ENCODE results near the gene SPSB1. TPM values are rescaled to one million over a fixed set of nuclear protein-coding genes. Genes with fewer than 3 reads are reported as not detected.

Gene SPSB1
- total and polyA plus RNA-seq, 2 experiments from 2014 or later: 2.4 to 6.8 TPM

DNA sequence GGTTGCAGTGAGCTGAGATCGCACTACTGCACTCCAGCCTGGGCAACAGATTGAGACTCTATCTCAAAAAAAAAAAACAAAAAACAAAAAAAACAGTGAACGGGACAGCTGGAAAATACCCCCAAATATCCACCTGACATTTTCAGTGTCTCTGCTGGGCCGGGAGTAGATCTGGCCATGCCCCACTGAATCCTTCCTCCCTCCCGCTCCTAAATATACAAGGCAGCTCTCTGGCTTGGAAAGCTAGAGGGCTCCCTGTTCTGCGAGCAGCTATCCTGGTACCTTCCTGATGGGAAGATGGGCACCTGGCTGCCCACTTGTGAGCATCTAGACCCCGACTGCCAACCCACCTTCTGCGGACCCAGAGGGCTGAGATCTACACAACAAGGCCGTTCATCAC, 21.4 kb downstream of the SPSB1 start:
- Histone ChIP-seq H3K9me2 (ENCODE audit: insufficient read depth) (no peaks in the 10 kb centered on the region), H2AFZ (no peak overlapping the region), H4K20me1 (replicated peaks; ENCODE audit: insufficient read depth) (no peaks in the 10 kb centered on the region), H3K27me3 (ENCODE audit: insufficient read depth) (no peaks in the 10 kb centered on the region), H3K4me2 (no peak overlapping the region), H3K36me3 (ENCODE audit: insufficient read depth) (no peaks in the 10 kb centered on the region), H3K79me2 (replicated peaks; ENCODE audit: insufficient read depth) (no peaks in the 10 kb centered on the region), H3K4me3 (no peak overlapping the region), H3K4me1 (ENCODE audit: insufficient read depth) (peaks cover under 1% of the 10 kb centered on the region; the same call in 1 of the 2 replicates), H3F3A (replicated peaks; ENCODE audit: low read depth) (no peaks in the 10 kb centered on the region), H3K27ac (ENCODE audit: low read depth) (no peak overlapping the region)
- Mint-ChIP-seq H3K9me3 (no peaks in the 10 kb centered on the region; the same call in 2 of the 3 replicates), H3K4me1 (peaks cover 12% of the 10 kb centered on the region), H3K27ac (no peak overlapping the region), H3K36me3 (ENCODE audit: low read depth) (no peaks in the 10 kb centered on the region), H3K4me3 (no peak overlapping the region), H3K27me3 (ENCODE audit: insufficient read depth, low read depth, poor library complexity) (peaks cover 10% of the 10 kb centered on the region)
- no peak for ATAC-seq
- TF ChIP-seq EZH2 (IDR thresholded peaks at IDR 0.05; ENCODE audit: low read depth, unreplicated experiment) (no peak), EZH2phosphoT487 (IDR thresholded peaks at IDR 0.05; ENCODE audit: unreplicated experiment) (no peak), STAT1 (IDR thresholded peaks at IDR 0.05; ENCODE audit: unreplicated experiment) (no peak), POLR2AphosphoS5 (IDR thresholded peaks at IDR 0.05; ENCODE audit: low read depth) (no peak)
- TF ChIP-seq, protein P1, sequence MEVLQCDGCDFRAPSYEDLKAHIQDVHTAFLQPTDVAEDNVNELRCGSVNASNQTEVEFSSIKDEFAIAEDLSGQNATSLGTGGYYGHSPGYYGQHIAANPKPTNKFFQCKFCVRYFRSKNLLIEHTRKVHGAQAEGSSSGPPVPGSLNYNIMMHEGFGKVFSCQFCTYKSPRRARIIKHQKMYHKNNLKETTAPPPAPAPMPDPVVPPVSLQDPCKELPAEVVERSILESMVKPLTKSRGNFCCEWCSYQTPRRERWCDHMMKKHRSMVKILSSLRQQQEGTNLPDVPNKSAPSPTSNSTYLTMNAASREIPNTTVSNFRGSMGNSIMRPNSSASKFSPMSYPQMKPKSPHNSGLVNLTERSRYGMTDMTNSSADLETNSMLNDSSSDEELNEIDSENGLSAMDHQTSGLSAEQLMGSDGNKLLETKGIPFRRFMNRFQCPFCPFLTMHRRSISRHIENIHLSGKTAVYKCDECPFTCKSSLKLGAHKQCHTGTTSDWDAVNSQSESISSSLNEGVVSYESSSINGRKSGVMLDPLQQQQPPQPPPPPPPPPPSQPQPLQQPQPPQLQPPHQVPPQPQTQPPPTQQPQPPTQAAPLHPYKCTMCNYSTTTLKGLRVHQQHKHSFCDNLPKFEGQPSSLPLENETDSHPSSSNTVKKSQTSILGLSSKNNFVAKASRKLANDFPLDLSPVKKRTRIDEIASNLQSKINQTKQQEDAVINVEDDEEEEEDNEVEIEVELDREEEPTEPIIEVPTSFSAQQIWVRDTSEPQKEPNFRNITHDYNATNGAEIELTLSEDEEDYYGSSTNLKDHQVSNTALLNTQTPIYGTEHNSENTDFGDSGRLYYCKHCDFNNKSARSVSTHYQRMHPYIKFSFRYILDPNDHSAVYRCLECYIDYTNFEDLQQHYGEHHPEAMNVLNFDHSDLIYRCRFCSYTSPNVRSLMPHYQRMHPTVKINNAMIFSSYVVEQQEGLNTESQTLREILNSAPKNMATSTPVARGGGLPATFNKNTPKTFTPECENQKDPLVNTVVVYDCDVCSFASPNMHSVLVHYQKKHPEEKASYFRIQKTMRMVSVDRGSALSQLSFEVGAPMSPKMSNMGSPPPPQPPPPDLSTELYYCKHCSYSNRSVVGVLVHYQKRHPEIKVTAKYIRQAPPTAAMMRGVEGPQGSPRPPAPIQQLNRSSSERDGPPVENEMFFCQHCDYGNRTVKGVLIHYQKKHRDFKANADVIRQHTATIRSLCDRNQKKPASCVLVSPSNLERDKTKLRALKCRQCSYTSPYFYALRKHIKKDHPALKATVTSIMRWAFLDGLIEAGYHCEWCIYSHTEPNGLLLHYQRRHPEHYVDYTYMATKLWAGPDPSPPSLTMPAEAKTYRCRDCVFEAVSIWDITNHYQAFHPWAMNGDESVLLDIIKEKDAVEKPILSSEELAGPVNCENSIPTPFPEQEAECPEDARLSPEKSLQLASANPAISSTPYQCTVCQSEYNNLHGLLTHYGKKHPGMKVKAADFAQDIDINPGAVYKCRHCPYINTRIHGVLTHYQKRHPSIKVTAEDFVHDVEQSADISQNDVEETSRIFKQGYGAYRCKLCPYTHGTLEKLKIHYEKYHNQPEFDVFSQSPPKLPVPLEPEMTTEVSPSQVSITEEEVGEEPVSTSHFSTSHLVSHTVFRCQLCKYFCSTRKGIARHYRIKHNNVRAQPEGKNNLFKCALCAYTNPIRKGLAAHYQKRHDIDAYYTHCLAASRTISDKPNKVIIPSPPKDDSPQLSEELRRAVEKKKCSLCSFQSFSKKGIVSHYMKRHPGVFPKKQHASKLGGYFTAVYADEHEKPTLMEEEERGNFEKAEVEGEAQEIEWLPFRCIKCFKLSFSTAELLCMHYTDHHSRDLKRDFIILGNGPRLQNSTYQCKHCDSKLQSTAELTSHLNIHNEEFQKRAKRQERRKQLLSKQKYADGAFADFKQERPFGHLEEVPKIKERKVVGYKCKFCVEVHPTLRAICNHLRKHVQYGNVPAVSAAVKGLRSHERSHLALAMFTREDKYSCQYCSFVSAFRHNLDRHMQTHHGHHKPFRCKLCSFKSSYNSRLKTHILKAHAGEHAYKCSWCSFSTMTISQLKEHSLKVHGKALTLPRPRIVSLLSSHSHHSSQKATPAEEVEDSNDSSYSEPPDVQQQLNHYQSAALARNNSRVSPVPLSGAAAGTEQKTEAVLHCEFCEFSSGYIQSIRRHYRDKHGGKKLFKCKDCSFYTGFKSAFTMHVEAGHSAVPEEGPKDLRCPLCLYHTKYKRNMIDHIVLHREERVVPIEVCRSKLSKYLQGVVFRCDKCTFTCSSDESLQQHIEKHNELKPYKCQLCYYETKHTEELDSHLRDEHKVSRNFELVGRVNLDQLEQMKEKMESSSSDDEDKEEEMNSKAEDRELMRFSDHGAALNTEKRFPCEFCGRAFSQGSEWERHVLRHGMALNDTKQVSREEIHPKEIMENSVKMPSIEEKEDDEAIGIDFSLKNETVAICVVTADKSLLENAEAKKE (CRISPR knock-in tag; IDR thresholded peaks at IDR 0.05): no peak
- TF ChIP-seq, protein P2, sequence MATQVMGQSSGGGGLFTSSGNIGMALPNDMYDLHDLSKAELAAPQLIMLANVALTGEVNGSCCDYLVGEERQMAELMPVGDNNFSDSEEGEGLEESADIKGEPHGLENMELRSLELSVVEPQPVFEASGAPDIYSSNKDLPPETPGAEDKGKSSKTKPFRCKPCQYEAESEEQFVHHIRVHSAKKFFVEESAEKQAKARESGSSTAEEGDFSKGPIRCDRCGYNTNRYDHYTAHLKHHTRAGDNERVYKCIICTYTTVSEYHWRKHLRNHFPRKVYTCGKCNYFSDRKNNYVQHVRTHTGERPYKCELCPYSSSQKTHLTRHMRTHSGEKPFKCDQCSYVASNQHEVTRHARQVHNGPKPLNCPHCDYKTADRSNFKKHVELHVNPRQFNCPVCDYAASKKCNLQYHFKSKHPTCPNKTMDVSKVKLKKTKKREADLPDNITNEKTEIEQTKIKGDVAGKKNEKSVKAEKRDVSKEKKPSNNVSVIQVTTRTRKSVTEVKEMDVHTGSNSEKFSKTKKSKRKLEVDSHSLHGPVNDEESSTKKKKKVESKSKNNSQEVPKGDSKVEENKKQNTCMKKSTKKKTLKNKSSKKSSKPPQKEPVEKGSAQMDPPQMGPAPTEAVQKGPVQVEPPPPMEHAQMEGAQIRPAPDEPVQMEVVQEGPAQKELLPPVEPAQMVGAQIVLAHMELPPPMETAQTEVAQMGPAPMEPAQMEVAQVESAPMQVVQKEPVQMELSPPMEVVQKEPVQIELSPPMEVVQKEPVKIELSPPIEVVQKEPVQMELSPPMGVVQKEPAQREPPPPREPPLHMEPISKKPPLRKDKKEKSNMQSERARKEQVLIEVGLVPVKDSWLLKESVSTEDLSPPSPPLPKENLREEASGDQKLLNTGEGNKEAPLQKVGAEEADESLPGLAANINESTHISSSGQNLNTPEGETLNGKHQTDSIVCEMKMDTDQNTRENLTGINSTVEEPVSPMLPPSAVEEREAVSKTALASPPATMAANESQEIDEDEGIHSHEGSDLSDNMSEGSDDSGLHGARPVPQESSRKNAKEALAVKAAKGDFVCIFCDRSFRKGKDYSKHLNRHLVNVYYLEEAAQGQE (IDR thresholded peaks at IDR 0.05; ENCODE audit: unreplicated experiment): no peak
- no peak for DNase-seq (ENCODE audit: low spot score)

Measured in GM23338 (cell line).